HG03139 (cell line): ENCODE results near the gene SEMA7A.
A peak's percentile ranks its signal among the peaks of the same experiment; 100 is the strongest.
"Not testable (repeated sequence)": the region's sequence is repeated elsewhere in the genome, so short reads cannot be mapped to it uniquely, and the experiment has no call there.

Source experiments
- ATAC-seq: cut with Tn5 transposase; IDR thresholded peaks from one replicate; pipeline ENCODE4 v1.9.1; 2021; ENCODE audit not compliant: unreplicated experiment

Gene SEMA7A

GRCh38 chr15:74400313-74400860 is 33.4 kb downstream of the SEMA7A start:
- ATAC-seq, result no peak

DNA sequence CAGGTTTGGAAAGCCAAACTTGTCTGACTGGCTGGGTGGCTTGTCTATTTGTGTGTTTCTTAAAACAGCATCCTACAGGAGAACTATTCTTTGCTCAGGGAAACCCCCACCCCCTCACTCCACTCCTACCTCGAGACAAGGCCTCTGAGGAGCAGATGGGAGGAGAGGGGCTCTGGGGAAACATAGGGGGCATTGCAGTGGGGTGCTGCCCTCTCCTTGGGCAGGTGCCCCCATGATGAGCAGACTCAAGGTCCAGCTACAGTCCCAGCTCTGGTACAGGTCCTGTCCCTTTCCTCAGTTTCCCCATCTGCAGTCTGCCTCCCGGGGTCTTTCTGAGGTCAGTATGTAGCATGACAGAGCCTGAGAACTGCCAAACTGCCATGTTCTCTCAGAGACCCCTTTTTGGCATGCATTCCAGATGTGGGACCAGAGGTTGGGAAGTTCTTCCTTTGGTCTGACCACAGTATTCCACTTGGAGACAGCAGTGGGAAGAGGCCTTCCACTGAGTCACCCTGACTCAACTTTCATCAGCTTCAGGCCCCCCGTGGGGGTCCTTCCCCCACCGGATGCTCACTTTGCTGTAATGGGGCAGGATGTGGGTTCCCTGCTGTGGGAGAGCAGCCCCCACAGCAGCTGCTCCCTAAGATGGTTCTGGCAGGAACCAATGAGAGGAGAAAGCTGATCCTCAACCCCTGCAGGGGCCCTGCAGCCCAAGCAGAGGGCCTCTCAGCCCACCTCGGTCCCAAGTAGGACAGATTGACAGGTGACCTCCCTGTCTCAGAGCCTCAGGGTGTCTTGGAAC is 34.0 kb downstream of the SEMA7A start:
- no peak for ATAC-seq

- no peak for ATAC-seq
These were observed 34.7 kb downstream of the SEMA7A start for GRCh38 chr15:74399100-74399499.

- ATAC-seq, result no peak
These were observed 35.6 kb downstream of the SEMA7A start for GRCh38 chr15:74398183-74398582.

DNA sequence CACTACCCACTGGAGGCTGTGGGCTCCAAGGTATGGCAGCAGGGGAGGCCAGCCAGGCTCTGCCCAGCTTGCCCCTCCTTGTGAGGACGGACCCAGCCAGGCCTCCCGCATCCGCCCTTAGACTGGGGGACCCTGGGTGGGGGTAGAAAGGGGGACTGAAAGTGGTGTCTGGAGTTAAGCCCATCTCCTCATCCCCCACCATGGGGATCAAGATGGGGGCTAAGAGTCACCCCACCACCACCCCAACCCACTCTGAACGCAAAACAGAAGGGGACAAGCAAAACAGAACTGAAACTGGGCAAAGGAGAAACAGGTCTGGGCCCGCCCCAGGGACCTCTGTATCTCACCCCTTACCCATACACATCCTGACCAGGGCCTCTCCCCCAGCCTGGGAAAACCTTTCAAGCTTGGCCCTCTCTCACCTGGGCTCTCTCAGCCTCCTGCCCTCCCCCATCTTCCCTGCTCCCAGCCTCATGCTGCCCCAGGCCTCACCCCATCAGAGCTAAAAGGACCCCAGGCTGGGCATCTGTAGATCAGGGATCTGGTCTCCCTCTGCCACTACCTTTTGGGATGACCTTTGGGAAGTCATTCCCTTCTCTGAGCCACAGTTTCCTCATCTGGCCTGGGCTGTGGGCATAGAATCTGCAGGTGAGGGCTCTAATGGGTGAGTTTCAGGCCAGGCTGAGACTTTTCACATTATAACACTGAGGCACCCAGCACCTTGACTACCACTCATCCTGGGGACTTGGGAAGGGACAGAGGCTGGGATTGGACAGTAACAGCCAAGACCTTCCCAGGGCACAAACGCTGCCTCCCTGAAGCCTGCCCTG is 36.3 kb downstream of the SEMA7A start:
- ATAC-seq, result peak; percentile 29

GRCh38 chr15:74396445-74397238 is 37.1 kb downstream of the SEMA7A start:
- no peak for ATAC-seq

DNA sequence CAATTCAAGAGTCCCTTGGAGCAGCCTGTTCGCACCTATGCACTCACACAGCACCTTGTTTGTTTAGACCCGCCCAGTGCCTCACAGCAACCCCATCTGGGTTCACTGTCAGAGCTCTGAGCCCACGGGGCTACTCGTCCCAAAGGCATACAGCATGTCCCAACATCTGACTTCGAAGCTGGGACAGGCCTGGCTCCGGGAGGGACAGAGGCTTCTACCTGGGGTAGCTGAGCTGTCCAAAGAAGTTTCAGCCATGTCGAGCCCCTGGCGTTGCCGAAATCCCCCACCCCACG is 37.7 kb downstream of the SEMA7A start:
- no peak for ATAC-seq

DNA sequence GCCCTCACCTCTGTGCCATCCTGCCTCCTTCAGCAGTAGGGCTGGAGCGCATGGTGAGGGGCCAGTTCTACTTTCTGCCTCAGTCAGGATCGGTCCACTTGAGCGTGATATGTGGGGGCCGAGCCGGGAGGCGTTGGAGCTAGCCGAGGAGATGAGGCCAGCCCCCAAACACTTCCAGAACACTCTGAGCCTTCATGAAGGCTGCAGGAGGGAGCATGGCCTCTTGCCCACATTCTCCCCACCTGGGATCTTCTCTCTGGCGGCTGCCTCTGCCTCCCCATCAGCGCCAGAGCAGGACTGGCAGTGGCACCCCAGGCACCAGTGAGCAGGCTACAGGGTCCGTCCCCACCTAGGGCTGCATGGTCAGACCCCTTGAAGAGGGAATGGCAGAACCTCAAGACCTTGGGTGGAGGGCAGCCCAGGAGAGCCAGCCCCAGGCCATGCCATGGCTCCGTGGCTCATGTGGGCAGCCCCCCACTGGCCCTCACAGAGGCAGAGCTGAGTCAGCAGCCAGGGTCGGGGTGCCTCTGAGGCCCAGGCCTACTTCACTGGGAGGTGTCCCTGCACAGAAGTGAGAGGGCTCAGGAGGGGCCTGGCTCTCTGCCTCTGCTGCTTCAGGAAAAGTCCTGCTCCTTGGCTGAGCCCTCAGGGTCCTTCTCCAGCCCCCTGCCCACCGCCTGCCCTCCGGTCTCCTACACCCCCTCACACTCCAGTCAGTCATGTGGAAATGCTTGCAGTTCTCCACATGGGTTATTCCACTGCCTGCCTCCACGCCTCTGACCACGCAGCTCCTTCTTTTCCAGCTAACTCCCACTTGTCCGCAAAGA is 38.2 kb downstream of the SEMA7A start:
- ATAC-seq, result no peak

DNA sequence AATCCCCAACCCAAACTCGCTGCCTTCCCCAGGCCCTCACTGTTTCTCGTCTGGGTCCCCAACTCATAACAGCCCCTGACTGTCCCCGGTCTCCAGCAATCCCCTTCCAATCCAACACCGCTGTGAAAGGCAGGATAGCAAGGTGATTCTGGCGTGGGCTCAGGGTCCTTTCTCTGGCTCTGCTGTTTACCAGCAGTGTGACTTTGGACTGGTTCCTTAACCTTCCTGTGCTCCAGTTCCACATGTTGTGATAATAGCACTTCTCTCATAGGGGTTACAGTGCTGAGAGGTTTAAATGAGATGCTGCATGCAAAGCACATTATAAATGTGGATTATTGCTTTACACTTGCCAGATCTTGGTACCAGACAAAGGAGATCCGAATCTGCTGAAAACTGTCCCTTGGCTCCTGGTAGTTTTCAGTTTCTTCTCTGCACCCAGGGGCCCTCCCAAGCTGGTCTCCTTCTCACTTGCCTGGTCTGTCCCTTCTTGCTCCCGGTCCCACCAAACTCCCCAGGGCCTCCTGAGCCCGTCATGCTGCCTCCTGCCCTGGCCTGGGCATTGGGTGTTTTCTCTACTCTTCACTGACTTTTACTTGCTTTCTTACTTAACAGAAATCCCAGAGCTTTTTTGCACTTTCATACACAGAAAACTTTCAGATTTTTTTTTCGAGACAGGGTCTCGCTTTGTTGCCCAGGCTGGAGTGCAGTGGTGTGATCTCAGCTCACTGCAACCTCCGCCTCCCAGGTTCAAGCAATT is 39.5 kb downstream of the SEMA7A start:
- no peak for ATAC-seq

- ATAC-seq, result no peak
These were observed 40.3 kb downstream of the SEMA7A start for GRCh38 chr15:74393423-74393822.

GRCh38 chr15:74392902-74393301 is 40.9 kb downstream of the SEMA7A start:
- ATAC-seq, result no peak

GRCh38 chr15:74392451-74392830 is 41.3 kb downstream of the SEMA7A start:
- no peak for ATAC-seq

GRCh38 chr15:74391582-74392450 is 41.9 kb downstream of the SEMA7A start:
- no peak for ATAC-seq

GRCh38 chr15:74390647-74391288 is 43.0 kb downstream of the SEMA7A start:
- ATAC-seq, result no peak

DNA sequence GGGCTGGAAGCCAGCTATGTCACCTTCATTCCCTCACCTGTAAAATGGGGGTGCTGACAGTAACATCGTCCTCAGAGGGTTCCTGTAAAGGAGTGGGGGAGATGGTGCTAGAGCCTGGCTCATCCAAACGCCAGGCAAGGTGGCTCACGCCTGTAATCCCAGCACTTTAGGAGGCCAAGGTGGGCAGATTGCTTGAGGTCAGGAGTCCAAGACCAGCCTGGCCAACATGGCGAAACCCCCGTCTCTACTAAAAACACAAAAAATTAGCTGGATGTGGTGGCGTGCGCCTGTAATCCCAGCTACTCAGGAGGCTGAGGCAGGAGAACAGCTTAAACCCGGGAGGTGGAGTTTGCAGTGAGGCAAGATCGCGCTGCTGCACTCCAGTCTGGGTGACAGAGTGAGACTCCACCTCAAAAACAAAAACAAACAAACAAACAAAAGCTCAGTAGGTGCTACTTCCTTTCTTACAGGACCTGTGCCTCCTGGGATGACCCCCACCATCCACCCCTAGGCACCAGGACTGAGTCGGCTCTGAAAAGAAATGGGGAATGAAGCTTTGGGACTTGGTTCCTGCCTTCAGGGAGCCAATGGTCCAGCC is 43.6 kb downstream of the SEMA7A start:
- not testable (repeated sequence) for ATAC-seq

GRCh38 chr15:74389241-74390048 is 44.3 kb downstream of the SEMA7A start:
- ATAC-seq, result no peak

- no peak for ATAC-seq
These were observed 45.3 kb downstream of the SEMA7A start for GRCh38 chr15:74388363-74388951.
